Endothelial cell (in vitro differentiated cells): ENCODE results near the gene GNAT1. TPM values are rescaled to one million over a fixed set of nuclear protein-coding genes. Genes with fewer than 3 reads are reported as not detected.

ENCODE experiments used
- DNase-seq: peaks from one replicate; pipeline ENCODE4 v3.0.0; 2021; ENCODE audit warnings: low spot score
- H3K27ac Mint-ChIP-seq: one replicate; pipeline ENCODE4 v1.8.0; 2021; ENCODE audit warnings: mixed read lengths, inconsistent platforms; ENCODE audit not compliant: unreplicated experiment
- H3K27me3 Mint-ChIP-seq: one replicate; pipeline ENCODE4 v1.8.0; 2021; ENCODE audit warnings: mild to moderate bottlenecking, moderate library complexity, mixed read lengths, inconsistent platforms; ENCODE audit not compliant: unreplicated experiment
- H3K36me3 Mint-ChIP-seq: one replicate; pipeline ENCODE4 v1.8.0; 2021; ENCODE audit warnings: mild to moderate bottlenecking, low read depth, mixed read lengths, inconsistent platforms; ENCODE audit not compliant: unreplicated experiment
- H3K4me1 Mint-ChIP-seq: one replicate; pipeline ENCODE4 v1.8.0; 2021; ENCODE audit warnings: mild to moderate bottlenecking, mixed read lengths, inconsistent platforms; ENCODE audit not compliant: unreplicated experiment
- H3K4me3 Mint-ChIP-seq: one replicate; pipeline ENCODE4 v1.8.0; 2021; ENCODE audit warnings: mild to moderate bottlenecking, mixed read lengths, inconsistent platforms; ENCODE audit not compliant: unreplicated experiment
- H3K9me3 Mint-ChIP-seq: one replicate; pipeline ENCODE4 v1.8.0; 2021; ENCODE audit warnings: mixed read lengths, inconsistent platforms; ENCODE audit not compliant: unreplicated experiment
- CTCF ChIP-seq: fragments of 200-600 bp; sonication (generic); IDR thresholded peaks from one replicate; pipeline ENCODE4 v1.5.0; 2021; ENCODE audit warnings: antibody characterized with exemption; ENCODE audit not compliant: unreplicated experiment
- total RNA-seq: library from RNA; stranded (reverse); fragmentation: NEBNext Ultra II Directional; extraction: Animal tissue kit (Norgen Biotek cat#: 25700); gene quantifications from one replicate; pipeline ENCODE4 v1.2.1, GENCODE V29; 2021; ENCODE audit not compliant: unreplicated experiment

Gene GNAT1
- total RNA-seq, 1 donor from 2014 or later, result 0.59 TPM

- Mint-ChIP-seq H3K9me3 (no peaks in the 10 kb centered on the region), H3K27me3 (peaks cover 26% of the 10 kb centered on the region), H3K27ac (peak within 1 kb of the TSS; percentile 25), H3K36me3 (peaks cover 3% of the 10 kb centered on the region), H3K4me3 (peak within 1 kb of the TSS; percentile 92), H3K4me1 (peaks cover 38% of the 10 kb centered on the region)
- no peak for TF ChIP-seq CTCF
- peak; percentile 68 for DNase-seq
Measured at GRCh38 chr3:50154840-50155490, 36.4 kb upstream of the GNAT1 start, which contains the start of gene SEMA3F. Gene SEMA3F (plus strand): TSS chr3:50155324. CDS start chr3:50159623, 4,299 bp downstream.

GRCh38 chr3:50155491-50155878, 35.9 kb upstream of the GNAT1 start:
- Mint-ChIP-seq H3K36me3 (peaks cover 3% of the 10 kb centered on the region), H3K27me3 (peaks cover 22% of the 10 kb centered on the region), H3K4me3 (peak overlapping the region; percentile 92), H3K4me1 (peaks cover 38% of the 10 kb centered on the region), H3K9me3 (no peaks in the 10 kb centered on the region), H3K27ac (peak overlapping the region; percentile 18)
- TF ChIP-seq CTCF, result no peak
- DNase-seq, result no peak

- DNase-seq, result no peak
- Mint-ChIP-seq H3K9me3 (no peaks in the 10 kb centered on the region), H3K4me1 (peaks cover 38% of the 10 kb centered on the region), H3K27me3 (peaks cover 22% of the 10 kb centered on the region), H3K36me3 (peaks cover 3% of the 10 kb centered on the region), H3K4me3 (peak overlapping the region; percentile 92), H3K27ac (peak overlapping the region; percentile 25)
- no peak for TF ChIP-seq CTCF
Measured at GRCh38 chr3:50155891-50156290, 35.5 kb upstream of the GNAT1 start.

- no peak for TF ChIP-seq CTCF
- no peak for DNase-seq
- Mint-ChIP-seq H3K27me3 (peaks cover 19% of the 10 kb centered on the region), H3K4me3 (peak overlapping the region; percentile 92), H3K9me3 (no peaks in the 10 kb centered on the region), H3K36me3 (peaks cover 3% of the 10 kb centered on the region), H3K4me1 (peaks cover 38% of the 10 kb centered on the region), H3K27ac (no peak overlapping the region)
Measured at GRCh38 chr3:50156549-50157493, 34.6 kb upstream of the GNAT1 start.
